ENCODE data around the gene SLC34A1. TPM values are rescaled to one million over a fixed set of nuclear protein-coding genes. Genes with fewer than 3 reads are reported as not detected.

The SLC34A1 gene
- total and polyA plus RNA-seq, 2 experiments from 2014 or later = not detected

- TF ChIP-seq CTCF (conservative IDR thresholded peaks at IDR 0.05; ENCODE audit: low read depth in 2 of 2) (no peak), REST (IDR thresholded peaks at IDR 0.05; ENCODE audit: unreplicated experiment) (no peak), STAT1 (IDR thresholded peaks at IDR 0.05; ENCODE audit: unreplicated experiment) (no peak), NANOG (IDR thresholded peaks at IDR 0.05; ENCODE audit: borderline replicate concordance) (no peak)
- no peaks in the 10 kb centered on the region for H3K36me3 Mint-ChIP-seq (ENCODE audit: low read depth)
- Histone ChIP-seq H3K79me2 (replicated peaks; ENCODE audit: insufficient read depth) (no peaks in the 10 kb centered on the region), H3K4me3 (peak overlapping the region; percentile 71), H3K9me2 (ENCODE audit: insufficient read depth) (no peaks in the 10 kb centered on the region), H3K27me3 (ENCODE audit: insufficient read depth) (peaks cover 5% of the 10 kb centered on the region), H3K27ac (ENCODE audit: low read depth) (no peak overlapping the region), H3K4me1 (ENCODE audit: insufficient read depth) (peaks cover 36% of the 10 kb centered on the region), H3F3A (replicated peaks; ENCODE audit: low read depth) (peaks cover 17% of the 10 kb centered on the region; the same call in 1 of the 2 replicates), H4K20me1 (replicated peaks; ENCODE audit: insufficient read depth) (no peaks in the 10 kb centered on the region), H2AFZ (peak overlapping the region; percentile 95), H3K4me2 (peak overlapping the region; percentile 88), H3K36me3 (ENCODE audit: insufficient read depth) (no peaks in the 10 kb centered on the region)
- H3K4me1 Mint-ChIP-seq = peaks cover 36% of the 10 kb centered on the region
- ATAC-seq = no peak
- peaks cover 23% of the 10 kb centered on the region for H3K27me3 Mint-ChIP-seq (ENCODE audit: insufficient read depth, low read depth, poor library complexity)
- no peak overlapping the region for H3K27ac Mint-ChIP-seq
- no peak for DNase-seq (ENCODE audit: low spot score)
- H3K9me3 Mint-ChIP-seq = no peaks in the 10 kb centered on the region; the same call in 2 of the 3 replicates
- H3K4me3 Mint-ChIP-seq = peak overlapping the region; percentile 76
Observed at GRCh38 chr5:177362292-177362609, 22.0 kb upstream of the SLC34A1 start.

GRCh38 chr5:177362610-177363507 lies 21.4 kb upstream of the SLC34A1 start:
- no peaks in the 10 kb centered on the region for H3K9me2 ChIP-seq (ENCODE audit: insufficient read depth)
- peaks cover 37% of the 10 kb centered on the region for H3K4me1 ChIP-seq (ENCODE audit: insufficient read depth)
- peaks cover 33% of the 10 kb centered on the region for H3K4me1 Mint-ChIP-seq
- peaks cover 11% of the 10 kb centered on the region for H3K27me3 ChIP-seq (ENCODE audit: insufficient read depth)
- H3K27me3 Mint-ChIP-seq (ENCODE audit: insufficient read depth, low read depth, poor library complexity) = peaks cover 22% of the 10 kb centered on the region
- H3F3A ChIP-seq (replicated peaks; ENCODE audit: low read depth) = peaks cover 17% of the 10 kb centered on the region; the same call in 1 of the 2 replicates
- H3K36me3 Mint-ChIP-seq (ENCODE audit: low read depth) = no peaks in the 10 kb centered on the region
- H2AFZ ChIP-seq = peak overlapping the region; percentile 95
- peak overlapping the region; percentile 88 for H3K4me2 ChIP-seq
- H3K36me3 ChIP-seq (ENCODE audit: insufficient read depth) = no peaks in the 10 kb centered on the region
- H3K4me3 ChIP-seq = peak overlapping the region; percentile 71
- H3K4me3 Mint-ChIP-seq = peak overlapping the region; percentile 76
- H3K27ac Mint-ChIP-seq = peak overlapping the region; percentile 40; the same call in 1 of the 2 replicates
- no peak for TF ChIP-seq ETS1 (IDR thresholded peaks at IDR 0.05)
- TF ChIP-seq EZH2phosphoT487 (IDR thresholded peaks at IDR 0.05; ENCODE audit: unreplicated experiment) = no peak
- TF ChIP-seq NANOG (IDR thresholded peaks at IDR 0.05; ENCODE audit: borderline replicate concordance) = no peak
- peak; percentile 85 for TF ChIP-seq POLR2AphosphoS5 (IDR thresholded peaks at IDR 0.05; ENCODE audit: low read depth)
- TF ChIP-seq ZNF331 (CRISPR knock-in tag; IDR thresholded peaks at IDR 0.05; ENCODE audit: low read depth) = no peak
- TF ChIP-seq CTCF (conservative IDR thresholded peaks at IDR 0.05; ENCODE audit: low read depth in 2 of 2) = no peak
- TF ChIP-seq CREB1 (CRISPR knock-in tag; IDR thresholded peaks at IDR 0.05; ENCODE audit: low read depth) = 0 out of 2 replicates have a peak, but pooled peaks have one; percentile 7
- TF ChIP-seq JUNB (IDR thresholded peaks at IDR 0.05; ENCODE audit: unreplicated experiment) = no peak
- ATAC-seq (peak; percentile 45), DNase-seq (ENCODE audit: low spot score) (peak; percentile 87)
- no peaks in the 10 kb centered on the region for H4K20me1 ChIP-seq (replicated peaks; ENCODE audit: insufficient read depth)
- no peaks in the 10 kb centered on the region for H3K9me3 Mint-ChIP-seq
- H3K79me2 ChIP-seq (replicated peaks; ENCODE audit: insufficient read depth) = no peaks in the 10 kb centered on the region
- no peak overlapping the region for H3K27ac ChIP-seq (ENCODE audit: low read depth)

Measured in GM23338 (cell line).